AG09319 (cell line): ENCODE measurements around the gene PDE8A.

Experiments used
- DNase-seq: peaks from one replicate; pipeline ENCODE4 v3.0.0-alpha.2; 2010; ENCODE audit warnings: low read depth; ENCODE audit errors: extremely low read depth
- CTCF ChIP-seq: IDR thresholded peaks from 2 replicates; pipeline ENCODE4 v1.5.1; 2011; ENCODE audit warnings: low read depth, mild to moderate bottlenecking, inconsistent platforms, low read length, moderate library complexity

PDE8A gene

GRCh38 chr15:84981711-84982300 lies at the start of gene PDE8A:
TSS of gene PDE8A (plus strand) at chr15:84981856. CDS start at chr15:84982163, 307 bp downstream.
- no peak for DNase-seq
- TF ChIP-seq CTCF = no peak

GRCh38 chr15:84934942-84935729 lies 46.5 kb upstream of the PDE8A start:
- no peak for DNase-seq
- peak; percentile 6; the same call in 1 of the 2 replicates for TF ChIP-seq CTCF

DNA sequence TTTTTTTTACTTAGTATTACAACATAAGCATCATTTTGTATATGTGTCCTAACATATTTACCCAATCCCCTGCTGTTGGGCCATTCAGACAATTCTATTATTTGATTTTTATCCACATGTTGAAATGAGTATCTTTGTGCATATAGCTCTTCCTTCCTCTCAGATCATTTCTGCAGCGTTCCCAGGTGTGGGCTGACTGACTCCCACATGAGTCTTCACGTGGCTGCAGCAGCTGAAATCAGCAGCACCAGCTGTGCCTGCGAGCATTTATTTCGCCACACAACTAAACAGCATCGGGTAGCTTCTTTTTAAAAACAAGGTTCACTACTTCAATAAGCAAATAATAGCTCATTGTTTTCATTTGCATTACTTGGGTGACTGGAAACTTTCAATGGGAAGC lies 44.5 kb upstream of the PDE8A start:
- no peak for DNase-seq
- no peak for TF ChIP-seq CTCF

- TF ChIP-seq CTCF = no peak
- DNase-seq = no peak
Measured at GRCh38 chr15:84938726-84939125, 42.9 kb upstream of the PDE8A start.

DNA sequence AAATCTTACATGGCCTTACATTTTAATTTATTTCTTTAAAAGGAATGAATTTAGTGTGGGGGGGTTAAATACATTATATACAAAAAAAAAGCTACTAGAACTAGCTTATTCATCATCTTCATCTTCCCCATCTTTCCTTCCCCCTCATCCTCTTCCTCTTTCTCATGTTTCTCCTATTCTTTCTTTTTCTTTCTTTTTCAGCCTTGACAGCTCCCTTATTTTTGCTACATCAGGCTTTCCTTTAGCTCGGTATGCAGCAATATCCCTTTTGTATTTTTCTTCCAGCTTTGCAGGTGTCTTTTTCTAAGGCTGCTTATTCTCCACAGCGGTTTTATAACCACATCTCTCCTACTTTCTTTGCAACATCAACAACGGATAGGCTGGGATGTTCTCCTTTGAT lies 41.3 kb upstream of the PDE8A start:
- no peak for DNase-seq
- TF ChIP-seq CTCF = no peak

- no peak for DNase-seq
- no peak for TF ChIP-seq CTCF
Measured at GRCh38 chr15:84942456-84942855, 39.2 kb upstream of the PDE8A start.

GRCh38 chr15:84944311-84944710 lies 37.3 kb upstream of the PDE8A start:
- no peak for TF ChIP-seq CTCF

More at GRCh38 chr15:84944311-84944710, 37.3 kb upstream of the PDE8A start:
- DNase-seq = no peak
